ENCODE measurements around the gene MACROH2A1. TPM values are rescaled to one million over a fixed set of nuclear protein-coding genes. Genes with fewer than 3 reads are reported as not detected.

Gene MACROH2A1
- total and polyA plus RNA-seq, 5 donors from 2014 or later, result 126 to 161 (median 140) TPM

GRCh38 chr5:135393229-135393628 lies 5.8 kb downstream of the MACROH2A1 start:
- peaks cover 34% of the 10 kb centered on the region for H3K36me3 Mint-ChIP-seq
- DNase-seq (no peak), ATAC-seq (ENCODE audit: low read depth in 2 of 2) (no peak)

GRCh38 chr5:135392256-135392655 lies 6.8 kb downstream of the MACROH2A1 start:
- H3K27ac Mint-ChIP-seq, result peak overlapping the region in 2 of 3 donors; percentile 18 to 81
- Histone ChIP-seq H3K4me1 (ENCODE audit: control insufficient read depth, insufficient read depth, low read length, poor library complexity, severe bottlenecking) (peaks cover 8% of the 10 kb centered on the region), H3K36me3 (ENCODE audit: control insufficient read depth, insufficient read depth, low read length) (peaks cover 43% of the 10 kb centered on the region), H3K27ac (ENCODE audit: insufficient read depth, low read length, poor library complexity, severe bottlenecking) (no peak overlapping the region), H3K4me3 (ENCODE audit: low read depth, low read length) (no peak overlapping the region), H3K27me3 (ENCODE audit: control insufficient read depth, insufficient read depth, low read length) (no peaks in the 10 kb centered on the region), H3K9me3 (ENCODE audit: control insufficient read depth in 2 of 2, low read length in 2 of 2) (no peaks in the 10 kb centered on the region)
- H3K27me3 Mint-ChIP-seq, result no peaks in the 10 kb centered on the region
- ATAC-seq (ENCODE audit: low read depth in 2 of 2), result peak; percentile 28 to 36
- peaks cover 39% of the 10 kb centered on the region for H3K36me3 Mint-ChIP-seq
- DNase-seq, result no peak
- peaks cover 35 to 89% (median 64%) of the 10 kb centered on the region in 4 donors for H3K4me1 Mint-ChIP-seq
- H3K4me3 Mint-ChIP-seq, result peak overlapping the region in 1 of 4 donors; percentile 19
- H3K9me3 Mint-ChIP-seq, result no peaks in the 10 kb centered on the region

More at GRCh38 chr5:135393229-135393628, 5.8 kb downstream of the MACROH2A1 start:
- no peaks in the 10 kb centered on the region for H3K9me3 Mint-ChIP-seq
- Histone ChIP-seq H3K27ac (ENCODE audit: insufficient read depth, low read length, poor library complexity, severe bottlenecking) (no peak overlapping the region), H3K27me3 (ENCODE audit: control insufficient read depth, insufficient read depth, low read length) (no peaks in the 10 kb centered on the region), H3K36me3 (ENCODE audit: control insufficient read depth, insufficient read depth, low read length) (peaks cover 34% of the 10 kb centered on the region), H3K4me3 (ENCODE audit: low read depth, low read length) (no peak overlapping the region), H3K4me1 (ENCODE audit: control insufficient read depth, insufficient read depth, low read length, poor library complexity, severe bottlenecking) (peaks cover 17% of the 10 kb centered on the region), H3K9me3 (ENCODE audit: control insufficient read depth in 2 of 2, low read length in 2 of 2) (no peaks in the 10 kb centered on the region)
- no peak overlapping the region for H3K27ac Mint-ChIP-seq
- H3K4me3 Mint-ChIP-seq, result peak overlapping the region in 1 of 4 donors; percentile 19
- no peaks in the 10 kb centered on the region for H3K27me3 Mint-ChIP-seq
- H3K4me1 Mint-ChIP-seq, result peaks cover 38 to 90% (median 67%) of the 10 kb centered on the region in 4 donors

- Mint-ChIP-seq H3K27me3 (no peaks in the 10 kb centered on the region), H3K4me1 (peaks cover 36 to 89% (median 65%) of the 10 kb centered on the region in 4 donors), H3K27ac (peak overlapping the region in 2 of 3 donors; percentile 81 to 87), H3K4me3 (no peak overlapping the region), H3K36me3 (peaks cover 43% of the 10 kb centered on the region), H3K9me3 (no peaks in the 10 kb centered on the region)
- no peaks in the 10 kb centered on the region for H3K9me3 ChIP-seq (ENCODE audit: control insufficient read depth in 2 of 2, low read length in 2 of 2)
- H3K27ac ChIP-seq (ENCODE audit: insufficient read depth, low read length, poor library complexity, severe bottlenecking), result no peak overlapping the region
- peaks cover 6% of the 10 kb centered on the region for H3K4me1 ChIP-seq (ENCODE audit: control insufficient read depth, insufficient read depth, low read length, poor library complexity, severe bottlenecking)
- DNase-seq (no peak), ATAC-seq (ENCODE audit: low read depth in 2 of 2) (peak in 1 of 2 donors; percentile 21)
- H3K4me3 ChIP-seq (ENCODE audit: low read depth, low read length), result no peak overlapping the region
- H3K27me3 ChIP-seq (ENCODE audit: control insufficient read depth, insufficient read depth, low read length), result no peaks in the 10 kb centered on the region
- peaks cover 46% of the 10 kb centered on the region for H3K36me3 ChIP-seq (ENCODE audit: control insufficient read depth, insufficient read depth, low read length)
Measured at GRCh38 chr5:135391869-135392255, 7.2 kb downstream of the MACROH2A1 start.

GRCh38 chr5:135391116-135391868 lies 7.7 kb downstream of the MACROH2A1 start:
- Histone ChIP-seq H3K4me1 (ENCODE audit: control insufficient read depth, insufficient read depth, low read length, poor library complexity, severe bottlenecking) (peaks cover under 1% of the 10 kb centered on the region), H3K27me3 (ENCODE audit: control insufficient read depth, insufficient read depth, low read length) (no peaks in the 10 kb centered on the region), H3K4me3 (ENCODE audit: low read depth, low read length) (no peak overlapping the region), H3K27ac (ENCODE audit: insufficient read depth, low read length, poor library complexity, severe bottlenecking) (no peak overlapping the region), H3K9me3 (ENCODE audit: control insufficient read depth in 2 of 2, low read length in 2 of 2) (no peaks in the 10 kb centered on the region), H3K36me3 (ENCODE audit: control insufficient read depth, insufficient read depth, low read length) (peaks cover 52% of the 10 kb centered on the region)
- peaks cover 48% of the 10 kb centered on the region for H3K36me3 Mint-ChIP-seq
- peaks cover 36 to 89% (median 65%) of the 10 kb centered on the region in 4 donors for H3K4me1 Mint-ChIP-seq
- H3K27me3 Mint-ChIP-seq, result no peaks in the 10 kb centered on the region
- ATAC-seq (ENCODE audit: low read depth in 2 of 2), result no peak
- no peak for DNase-seq
- peak overlapping the region in 2 of 3 donors; percentile 81 to 87 for H3K27ac Mint-ChIP-seq
- no peak overlapping the region for H3K4me3 Mint-ChIP-seq
- H3K9me3 Mint-ChIP-seq, result no peaks in the 10 kb centered on the region

- no peak overlapping the region for H3K4me3 ChIP-seq (ENCODE audit: low read depth, low read length)
- DNase-seq (no peak), ATAC-seq (ENCODE audit: low read depth in 2 of 2) (no peak)
- H3K9me3 Mint-ChIP-seq, result no peaks in the 10 kb centered on the region
- H3K4me1 ChIP-seq (ENCODE audit: control insufficient read depth, insufficient read depth, low read length, poor library complexity, severe bottlenecking), result no peaks in the 10 kb centered on the region
- H3K9me3 ChIP-seq (ENCODE audit: control insufficient read depth in 2 of 2, low read length in 2 of 2), result no peaks in the 10 kb centered on the region
- no peak overlapping the region for H3K4me3 Mint-ChIP-seq
- H3K27me3 ChIP-seq (ENCODE audit: control insufficient read depth, insufficient read depth, low read length), result no peaks in the 10 kb centered on the region
- no peaks in the 10 kb centered on the region for H3K27me3 Mint-ChIP-seq
- H3K27ac ChIP-seq (ENCODE audit: insufficient read depth, low read length, poor library complexity, severe bottlenecking), result no peak overlapping the region
- H3K4me1 Mint-ChIP-seq, result peaks cover 24 to 81% (median 50%) of the 10 kb centered on the region in 4 donors
- peaks cover 63% of the 10 kb centered on the region for H3K36me3 Mint-ChIP-seq
- peaks cover 75% of the 10 kb centered on the region for H3K36me3 ChIP-seq (ENCODE audit: control insufficient read depth, insufficient read depth, low read length)
- H3K27ac Mint-ChIP-seq, result peak overlapping the region in 1 of 3 donors; percentile 72
Measured at GRCh38 chr5:135388860-135389435, 10.1 kb downstream of the MACROH2A1 start.

GRCh38 chr5:135387629-135387960 lies 11.4 kb downstream of the MACROH2A1 start:
- Histone ChIP-seq H3K27ac (ENCODE audit: insufficient read depth, low read length, poor library complexity, severe bottlenecking) (no peak overlapping the region), H3K9me3 (ENCODE audit: control insufficient read depth in 2 of 2, low read length in 2 of 2) (no peaks in the 10 kb centered on the region), H3K27me3 (ENCODE audit: control insufficient read depth, insufficient read depth, low read length) (no peaks in the 10 kb centered on the region), H3K4me1 (ENCODE audit: control insufficient read depth, insufficient read depth, low read length, poor library complexity, severe bottlenecking) (no peaks in the 10 kb centered on the region), H3K4me3 (ENCODE audit: low read depth, low read length) (no peak overlapping the region), H3K36me3 (ENCODE audit: control insufficient read depth, insufficient read depth, low read length) (peaks cover 82% of the 10 kb centered on the region)
- ATAC-seq (ENCODE audit: low read depth in 2 of 2) (no peak), DNase-seq (no peak)
- H3K27me3 Mint-ChIP-seq, result no peaks in the 10 kb centered on the region
- H3K36me3 Mint-ChIP-seq, result peaks cover 65% of the 10 kb centered on the region
- H3K9me3 Mint-ChIP-seq, result no peaks in the 10 kb centered on the region
- no peak overlapping the region for H3K4me3 Mint-ChIP-seq
- H3K27ac Mint-ChIP-seq, result peak overlapping the region in 1 of 3 donors; percentile 17
- H3K4me1 Mint-ChIP-seq, result peaks cover 15 to 75% (median 41%) of the 10 kb centered on the region in 4 donors

- ATAC-seq (ENCODE audit: low read depth in 2 of 2) (no peak), DNase-seq (no peak)
- no peaks in the 10 kb centered on the region for H3K4me1 ChIP-seq (ENCODE audit: control insufficient read depth, insufficient read depth, low read length, poor library complexity, severe bottlenecking)
- H3K27me3 ChIP-seq (ENCODE audit: control insufficient read depth, insufficient read depth, low read length), result no peaks in the 10 kb centered on the region
- no peaks in the 10 kb centered on the region for H3K27me3 Mint-ChIP-seq
- H3K4me1 Mint-ChIP-seq, result peaks cover 10 to 75% (median 39%) of the 10 kb centered on the region in 4 donors
- H3K9me3 Mint-ChIP-seq, result no peaks in the 10 kb centered on the region
- peaks cover 81% of the 10 kb centered on the region for H3K36me3 ChIP-seq (ENCODE audit: control insufficient read depth, insufficient read depth, low read length)
- H3K4me3 ChIP-seq (ENCODE audit: low read depth, low read length), result no peak overlapping the region
- no peaks in the 10 kb centered on the region for H3K9me3 ChIP-seq (ENCODE audit: control insufficient read depth in 2 of 2, low read length in 2 of 2)
- no peak overlapping the region for H3K27ac ChIP-seq (ENCODE audit: insufficient read depth, low read length, poor library complexity, severe bottlenecking)
- no peak overlapping the region for H3K4me3 Mint-ChIP-seq
- peak overlapping the region in 1 of 3 donors; percentile 17 for H3K27ac Mint-ChIP-seq
- peaks cover 68% of the 10 kb centered on the region for H3K36me3 Mint-ChIP-seq
Measured at GRCh38 chr5:135386886-135387628, 12.0 kb downstream of the MACROH2A1 start.
